SH-SY5Y (cell line): Measurements from ENCODE around the gene FOXP1.

Source experiments
- GATA2 ChIP-seq: IDR thresholded peaks from 2 replicates; pipeline ENCODE4 v1.6.1; 2011; ENCODE audit warnings: mild to moderate bottlenecking, low read depth, low read length
- GATA3 ChIP-seq: IDR thresholded peaks from 2 replicates; pipeline ENCODE4 v1.6.1; 2011; ENCODE audit warnings: low read depth, mild to moderate bottlenecking, low read length, moderate library complexity

DNA sequence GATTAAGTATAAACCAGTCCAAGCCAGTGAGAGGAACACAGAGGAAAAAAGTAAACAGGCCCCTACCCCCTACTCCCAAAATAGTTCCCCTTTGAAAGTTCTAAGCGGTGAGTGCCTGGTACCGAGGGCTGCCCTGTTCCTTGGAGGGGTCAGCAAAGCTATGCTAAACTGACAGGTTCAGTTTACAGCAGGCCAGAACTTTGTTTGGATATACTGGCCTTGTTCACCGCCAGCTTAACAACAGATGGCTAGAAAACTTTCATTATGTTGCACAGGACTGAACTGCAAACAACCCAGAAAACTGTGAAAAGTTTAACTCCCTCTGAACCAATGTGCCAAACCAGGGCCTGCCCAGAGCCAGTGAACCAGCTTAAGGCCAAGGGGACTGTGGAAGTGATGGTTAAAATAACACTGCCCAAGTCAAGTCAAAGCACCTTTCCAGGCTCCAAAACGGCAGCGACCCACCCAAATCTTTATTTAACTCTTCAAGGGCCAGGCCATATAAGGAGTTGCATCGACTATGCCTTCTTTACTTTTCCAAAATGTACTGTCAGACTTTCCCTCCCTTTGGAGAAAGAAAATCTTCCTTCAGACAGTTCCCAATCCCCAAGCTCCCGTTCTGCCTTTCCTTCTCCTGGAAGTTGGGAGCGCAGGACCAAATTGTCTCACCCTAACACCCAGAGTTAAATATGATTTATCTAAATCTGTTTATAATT, 448.0 kb downstream of the FOXP1 start:
- TF ChIP-seq GATA2 (no peak), GATA3 (no peak)
